Renal cortical epithelial cell (primary cell): Measurements from ENCODE around the gene DPY30. TPM values are rescaled to one million over a fixed set of nuclear protein-coding genes. Genes with fewer than 3 reads are reported as not detected.
"Not testable (repeated sequence)": the region's sequence is repeated elsewhere in the genome, so short reads cannot be mapped to it uniquely, and the experiment has no call there.

Experiments used
- DNase-seq: peaks from one replicate; pipeline ENCODE4 v3.0.0-alpha.2; 2011; ENCODE audit warnings: low read depth
- total RNA-seq: library from RNA; depleted of rRNA; stranded (reverse); fragments of >200 nt; gene quantifications from 2 replicates; pipeline ENCODE4 v1.2.3, GENCODE V29; 2014

DPY30 gene
- total RNA-seq = 54.7 and 61.0 TPM in 2 replicates

GRCh38 chr2:32039447-32040219 is at the start of gene DPY30:
Gene DPY30 (minus strand): TSS chr2:32039805. CDS start chr2:32039456, 349 bp downstream.
- peak; percentile 84 for DNase-seq

- DNase-seq = no peak
Measured at GRCh38 chr2:32074134-32074506, 34.5 kb upstream of the DPY30 start.

GRCh38 chr2:32067549-32067948 is 27.9 kb upstream of the DPY30 start:
- DNase-seq = no peak

GRCh38 chr2:32064713-32065112 is 25.1 kb upstream of the DPY30 start:
- DNase-seq = no peak

GRCh38 chr2:32064021-32064601 is 24.5 kb upstream of the DPY30 start:
- no peak for DNase-seq

GRCh38 chr2:32063310-32064020 is 23.9 kb upstream of the DPY30 start, which contains the start of gene SPAST:
Gene SPAST (plus strand): TSS chr2:32063556. CDS start chr2:32063832, 276 bp downstream.
- peak; percentile 89 for DNase-seq

GRCh38 chr2:32061973-32062861 is 22.6 kb upstream of the DPY30 start:
- peak; percentile 66 for DNase-seq

GRCh38 chr2:32061430-32061829 is 21.8 kb upstream of the DPY30 start:
- DNase-seq = no peak

GRCh38 chr2:32060266-32060665 is 20.7 kb upstream of the DPY30 start:
- no peak for DNase-seq

- peak; percentile 9 for DNase-seq
Measured at GRCh38 chr2:32058130-32058529, 18.5 kb upstream of the DPY30 start.

GRCh38 chr2:32054583-32054982 is 15.0 kb upstream of the DPY30 start:
- DNase-seq = not testable (repeated sequence)

GRCh38 chr2:32051836-32052439 is 12.3 kb upstream of the DPY30 start:
- DNase-seq = no peak

- DNase-seq = no peak
Measured at GRCh38 chr2:32043561-32043960, 4.0 kb upstream of the DPY30 start.

GRCh38 chr2:32034198-32034887 is 5.3 kb downstream of the DPY30 start:
- peak; percentile 70 for DNase-seq

GRCh38 chr2:32018789-32019482 is 20.7 kb downstream of the DPY30 start:
- peak; percentile 54 for DNase-seq

- no peak for DNase-seq
Measured at GRCh38 chr2:32012872-32013271, 26.7 kb downstream of the DPY30 start.

- no peak for DNase-seq
Measured at GRCh38 chr2:32011485-32011960, 28.1 kb downstream of the DPY30 start.

- peak; percentile 78 for DNase-seq
Measured at GRCh38 chr2:32010670-32011484, 28.7 kb downstream of the DPY30 start, which contains the start of gene MEMO1. Gene MEMO1 (minus strand): TSS chr2:32011008. CDS start chr2:32010247, 761 bp downstream.

- not testable (repeated sequence) for DNase-seq
Measured at GRCh38 chr2:32010280-32010669, 29.3 kb downstream of the DPY30 start.
